ENCODE measurements around the gene MGAT4B. TPM values are rescaled to one million over a fixed set of nuclear protein-coding genes. Genes with fewer than 3 reads are reported as not detected.

MGAT4B gene
- total and polyA plus RNA-seq, 2 donors (not counting 1 experiment from before 2014, with no cell fraction given) = 157 to 172 TPM

GRCh38 chr5:179816401-179816795 is 9.7 kb upstream of the MGAT4B start:
- no peaks in the 10 kb centered on the region for H3K9me3 ChIP-seq (ENCODE audit: control insufficient read depth, insufficient read depth, low read depth, low read length)
- no peak for DNase-seq (ENCODE audit: low read depth in 2 of 2)
- H3K36me3 ChIP-seq (ENCODE audit: control insufficient read depth, insufficient read depth, low read length) = peaks cover 6% of the 10 kb centered on the region
- H3K27me3 ChIP-seq (ENCODE audit: control insufficient read depth, insufficient read depth, low read length) = no peaks in the 10 kb centered on the region
- peaks cover 7% of the 10 kb centered on the region for H3K79me2 ChIP-seq (ENCODE audit: control insufficient read depth, insufficient read depth, low read length)
- H3K9ac ChIP-seq (ENCODE audit: insufficient read depth, low read length) = peak overlapping the region; percentile 51
- H3K4me1 ChIP-seq (ENCODE audit: control insufficient read depth, extremely low read depth, insufficient read depth, low read length) = peaks cover 22% of the 10 kb centered on the region
- H2AFZ ChIP-seq (ENCODE audit: low read length) = no peak overlapping the region
- no peak overlapping the region for H3K27ac ChIP-seq (ENCODE audit: insufficient read depth, low read length)
- H4K20me1 ChIP-seq (ENCODE audit: control insufficient read depth, extremely low read depth, insufficient read depth, low read length) = no peaks in the 10 kb centered on the region
- TF ChIP-seq, protein P1, sequence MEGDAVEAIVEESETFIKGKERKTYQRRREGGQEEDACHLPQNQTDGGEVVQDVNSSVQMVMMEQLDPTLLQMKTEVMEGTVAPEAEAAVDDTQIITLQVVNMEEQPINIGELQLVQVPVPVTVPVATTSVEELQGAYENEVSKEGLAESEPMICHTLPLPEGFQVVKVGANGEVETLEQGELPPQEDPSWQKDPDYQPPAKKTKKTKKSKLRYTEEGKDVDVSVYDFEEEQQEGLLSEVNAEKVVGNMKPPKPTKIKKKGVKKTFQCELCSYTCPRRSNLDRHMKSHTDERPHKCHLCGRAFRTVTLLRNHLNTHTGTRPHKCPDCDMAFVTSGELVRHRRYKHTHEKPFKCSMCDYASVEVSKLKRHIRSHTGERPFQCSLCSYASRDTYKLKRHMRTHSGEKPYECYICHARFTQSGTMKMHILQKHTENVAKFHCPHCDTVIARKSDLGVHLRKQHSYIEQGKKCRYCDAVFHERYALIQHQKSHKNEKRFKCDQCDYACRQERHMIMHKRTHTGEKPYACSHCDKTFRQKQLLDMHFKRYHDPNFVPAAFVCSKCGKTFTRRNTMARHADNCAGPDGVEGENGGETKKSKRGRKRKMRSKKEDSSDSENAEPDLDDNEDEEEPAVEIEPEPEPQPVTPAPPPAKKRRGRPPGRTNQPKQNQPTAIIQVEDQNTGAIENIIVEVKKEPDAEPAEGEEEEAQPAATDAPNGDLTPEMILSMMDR (conservative IDR thresholded peaks at IDR 0.05 in 1 of 2, IDR thresholded peaks at IDR 0.05 in 1 of 2; ENCODE audit: low read depth in 1 of 2, low read length in 2 of 2) = no peak
- TF ChIP-seq EZH2 (IDR thresholded peaks at IDR 0.05; ENCODE audit: low read length, missing control alignments) = no peak
- H3K4me3 ChIP-seq (replicated peaks in 1 of 4; ENCODE audit: control extremely low read depth in 1 of 4, insufficient read depth in 1 of 4, low read depth in 3 of 4, low read length in 4 of 4) = peak overlapping the region in 1 of 4 experiments; percentile 50
- peak overlapping the region; percentile 51 for H3K4me2 ChIP-seq (ENCODE audit: extremely low read depth, insufficient read depth, low read length)

DNA sequence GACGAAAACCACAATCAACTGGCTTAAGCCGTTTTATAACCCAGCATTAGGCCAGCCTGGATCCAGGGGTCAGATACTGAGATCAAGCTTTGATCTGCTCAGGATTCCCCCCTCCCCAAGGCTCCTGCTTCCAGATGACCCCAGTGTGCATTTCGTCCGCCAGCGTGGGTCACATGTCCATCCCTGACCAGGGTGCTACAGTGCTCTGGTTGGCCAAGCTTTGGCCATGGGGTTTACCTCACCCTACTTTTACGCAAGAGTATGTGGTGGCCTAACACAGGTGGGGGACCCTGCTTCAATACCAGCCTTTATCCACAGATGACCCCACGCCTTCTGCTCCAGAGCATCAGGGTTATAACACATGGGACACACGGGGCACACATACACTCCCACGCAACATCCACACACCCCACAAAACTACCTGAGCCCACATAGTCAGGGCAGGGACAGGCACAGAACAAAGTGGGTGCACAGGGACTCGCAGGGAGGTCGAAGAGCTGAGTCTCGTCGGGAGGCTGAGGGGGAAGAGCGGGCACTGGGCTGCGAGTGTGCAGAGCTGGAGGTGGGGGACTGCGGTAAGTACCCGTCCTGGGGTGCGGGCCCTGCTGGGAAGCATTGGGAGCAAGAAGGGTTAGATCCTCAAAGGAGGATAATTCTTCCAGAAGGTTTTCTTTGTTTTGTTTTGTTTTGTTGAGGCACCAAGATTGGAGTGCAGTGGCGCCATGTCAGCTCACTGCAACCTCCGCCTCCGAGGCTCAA is 9.0 kb upstream of the MGAT4B start:
- Histone ChIP-seq H3K4me1 (ENCODE audit: control insufficient read depth, extremely low read depth, insufficient read depth, low read length) (peaks cover 22% of the 10 kb centered on the region), H4K20me1 (ENCODE audit: control insufficient read depth, extremely low read depth, insufficient read depth, low read length) (no peaks in the 10 kb centered on the region), H3K27ac (ENCODE audit: insufficient read depth, low read length) (no peak overlapping the region), H3K4me3 (replicated peaks in 1 of 4; ENCODE audit: control extremely low read depth in 1 of 4, insufficient read depth in 1 of 4, low read depth in 3 of 4, low read length in 4 of 4) (no peak overlapping the region), H3K4me2 (ENCODE audit: extremely low read depth, insufficient read depth, low read length) (no peak overlapping the region), H2AFZ (ENCODE audit: low read length) (no peak overlapping the region), H3K27me3 (ENCODE audit: control insufficient read depth, insufficient read depth, low read length) (no peaks in the 10 kb centered on the region), H3K9ac (ENCODE audit: insufficient read depth, low read length) (no peak overlapping the region), H3K9me3 (ENCODE audit: control insufficient read depth, insufficient read depth, low read depth, low read length) (no peaks in the 10 kb centered on the region), H3K36me3 (ENCODE audit: control insufficient read depth, insufficient read depth, low read length) (peaks cover 6% of the 10 kb centered on the region), H3K79me2 (ENCODE audit: control insufficient read depth, insufficient read depth, low read length) (no peaks in the 10 kb centered on the region)
- no peak for DNase-seq (ENCODE audit: low read depth in 2 of 2)
- no peak for TF ChIP-seq EZH2 (IDR thresholded peaks at IDR 0.05; ENCODE audit: low read length, missing control alignments)
- TF ChIP-seq, protein P1 (conservative IDR thresholded peaks at IDR 0.05 in 1 of 2, IDR thresholded peaks at IDR 0.05 in 1 of 2; ENCODE audit: low read depth in 1 of 2, low read length in 2 of 2) = no peak

DNA sequence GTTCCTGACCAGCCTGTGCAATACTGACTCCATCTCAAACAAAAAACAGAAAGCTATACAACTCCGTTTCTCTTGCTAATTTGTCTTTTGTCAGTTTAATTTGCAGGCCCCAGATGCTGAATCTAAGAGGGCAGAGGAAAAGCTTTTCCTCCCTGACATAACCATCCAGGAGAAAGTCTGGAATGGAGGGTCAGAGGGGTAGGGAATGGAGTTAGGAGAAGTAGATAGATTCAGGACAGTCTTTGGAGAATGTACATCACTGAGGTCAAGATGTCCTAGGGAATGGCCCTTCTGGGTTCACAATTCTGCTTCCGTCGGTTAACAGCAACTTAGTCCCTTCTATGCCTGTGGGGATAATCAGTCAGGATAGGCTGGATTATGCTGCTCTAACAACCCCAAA is 7.4 kb upstream of the MGAT4B start:
- Histone ChIP-seq H3K4me2 (ENCODE audit: extremely low read depth, insufficient read depth, low read length) (no peak overlapping the region), H3K9ac (ENCODE audit: insufficient read depth, low read length) (no peak overlapping the region), H3K36me3 (ENCODE audit: control insufficient read depth, insufficient read depth, low read length) (peaks cover 6% of the 10 kb centered on the region), H3K79me2 (ENCODE audit: control insufficient read depth, insufficient read depth, low read length) (no peaks in the 10 kb centered on the region), H2AFZ (ENCODE audit: low read length) (no peak overlapping the region), H3K27me3 (ENCODE audit: control insufficient read depth, insufficient read depth, low read length) (no peaks in the 10 kb centered on the region), H3K4me1 (ENCODE audit: control insufficient read depth, extremely low read depth, insufficient read depth, low read length) (peaks cover 9% of the 10 kb centered on the region), H3K9me3 (ENCODE audit: control insufficient read depth, insufficient read depth, low read depth, low read length) (no peaks in the 10 kb centered on the region), H3K4me3 (replicated peaks in 1 of 4; ENCODE audit: control extremely low read depth in 1 of 4, insufficient read depth in 1 of 4, low read depth in 3 of 4, low read length in 4 of 4) (no peak overlapping the region), H3K27ac (ENCODE audit: insufficient read depth, low read length) (no peak overlapping the region), H4K20me1 (ENCODE audit: control insufficient read depth, extremely low read depth, insufficient read depth, low read length) (no peaks in the 10 kb centered on the region)
- TF ChIP-seq, protein P1 (conservative IDR thresholded peaks at IDR 0.05 in 1 of 2, IDR thresholded peaks at IDR 0.05 in 1 of 2; ENCODE audit: low read depth in 1 of 2, low read length in 2 of 2) = no peak
- TF ChIP-seq EZH2 (IDR thresholded peaks at IDR 0.05; ENCODE audit: low read length, missing control alignments) = no peak
- no peak for DNase-seq (ENCODE audit: low read depth in 2 of 2)

All from fibroblast of lung (primary cell).